ENCODE measurements around the gene ASMTL.
"Not testable (repeated sequence)": the region's sequence is repeated elsewhere in the genome, so short reads cannot be mapped to it uniquely, and the experiment has no call there.

Gene ASMTL

GRCh38 chrX:1430451-1430850 is 22.3 kb downstream of the ASMTL start:
- CTCF ChIA-PET = no interaction called here
- POLR2A ChIA-PET = no interaction called here
- TF ChIP-seq, protein P1, sequence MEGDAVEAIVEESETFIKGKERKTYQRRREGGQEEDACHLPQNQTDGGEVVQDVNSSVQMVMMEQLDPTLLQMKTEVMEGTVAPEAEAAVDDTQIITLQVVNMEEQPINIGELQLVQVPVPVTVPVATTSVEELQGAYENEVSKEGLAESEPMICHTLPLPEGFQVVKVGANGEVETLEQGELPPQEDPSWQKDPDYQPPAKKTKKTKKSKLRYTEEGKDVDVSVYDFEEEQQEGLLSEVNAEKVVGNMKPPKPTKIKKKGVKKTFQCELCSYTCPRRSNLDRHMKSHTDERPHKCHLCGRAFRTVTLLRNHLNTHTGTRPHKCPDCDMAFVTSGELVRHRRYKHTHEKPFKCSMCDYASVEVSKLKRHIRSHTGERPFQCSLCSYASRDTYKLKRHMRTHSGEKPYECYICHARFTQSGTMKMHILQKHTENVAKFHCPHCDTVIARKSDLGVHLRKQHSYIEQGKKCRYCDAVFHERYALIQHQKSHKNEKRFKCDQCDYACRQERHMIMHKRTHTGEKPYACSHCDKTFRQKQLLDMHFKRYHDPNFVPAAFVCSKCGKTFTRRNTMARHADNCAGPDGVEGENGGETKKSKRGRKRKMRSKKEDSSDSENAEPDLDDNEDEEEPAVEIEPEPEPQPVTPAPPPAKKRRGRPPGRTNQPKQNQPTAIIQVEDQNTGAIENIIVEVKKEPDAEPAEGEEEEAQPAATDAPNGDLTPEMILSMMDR (IDR thresholded peaks at IDR 0.05; ENCODE audit: insufficient read depth, low read length, missing control alignments) = no peak
- no peak overlapping the region for H3K4me3 ChIP-seq (ENCODE audit: low read depth, low read length)
- no peak for DNase-seq (ENCODE audit: low read depth, low spot score)

- DNase-seq (ENCODE audit: low read depth, low spot score) = no peak
- no peak overlapping the region for H3K4me3 ChIP-seq (ENCODE audit: low read depth, low read length)
- TF ChIP-seq, protein P1 (IDR thresholded peaks at IDR 0.05; ENCODE audit: insufficient read depth, low read length, missing control alignments) = no peak
- POLR2A ChIA-PET = no interaction called here
- CTCF ChIA-PET = no interaction called here
Measured at GRCh38 chrX:1427756-1428155, 25.0 kb downstream of the ASMTL start.

- H3K4me3 ChIP-seq (ENCODE audit: low read depth, low read length); DNase-seq (ENCODE audit: low read depth, low spot score); CTCF ChIA-PET; POLR2A ChIA-PET: not testable (repeated sequence)
Measured at GRCh38 chrX:1426321-1426720, 26.4 kb downstream of the ASMTL start.

DNA sequence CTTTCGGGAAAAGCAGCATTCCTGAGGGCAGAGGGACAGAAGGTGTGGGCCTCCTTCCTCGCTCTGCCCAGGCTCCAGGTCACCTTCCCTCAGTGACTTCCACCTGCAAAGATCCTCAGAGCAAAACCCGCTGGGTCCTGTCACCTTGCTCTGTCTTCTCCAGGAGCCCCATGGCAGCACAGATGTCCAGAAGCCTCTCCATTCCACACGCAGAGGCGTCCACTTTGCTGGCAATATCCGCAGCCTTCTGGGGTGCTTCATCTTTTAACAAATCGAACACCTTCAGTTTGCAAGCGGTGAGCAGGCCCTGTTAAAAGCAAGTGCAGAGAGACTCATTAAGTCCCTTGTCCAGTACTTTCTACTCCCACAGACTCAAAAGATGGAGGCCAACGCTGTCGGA is 27.3 kb downstream of the ASMTL start:
- ChIA-PET POLR2A (no interaction called here), CTCF (no interaction called here)
- DNase-seq (ENCODE audit: low read depth, low spot score) = no peak
- TF ChIP-seq, protein P1 (IDR thresholded peaks at IDR 0.05; ENCODE audit: insufficient read depth, low read length, missing control alignments) = no peak
- H3K4me3 ChIP-seq (ENCODE audit: low read depth, low read length) = no peak overlapping the region

DNA sequence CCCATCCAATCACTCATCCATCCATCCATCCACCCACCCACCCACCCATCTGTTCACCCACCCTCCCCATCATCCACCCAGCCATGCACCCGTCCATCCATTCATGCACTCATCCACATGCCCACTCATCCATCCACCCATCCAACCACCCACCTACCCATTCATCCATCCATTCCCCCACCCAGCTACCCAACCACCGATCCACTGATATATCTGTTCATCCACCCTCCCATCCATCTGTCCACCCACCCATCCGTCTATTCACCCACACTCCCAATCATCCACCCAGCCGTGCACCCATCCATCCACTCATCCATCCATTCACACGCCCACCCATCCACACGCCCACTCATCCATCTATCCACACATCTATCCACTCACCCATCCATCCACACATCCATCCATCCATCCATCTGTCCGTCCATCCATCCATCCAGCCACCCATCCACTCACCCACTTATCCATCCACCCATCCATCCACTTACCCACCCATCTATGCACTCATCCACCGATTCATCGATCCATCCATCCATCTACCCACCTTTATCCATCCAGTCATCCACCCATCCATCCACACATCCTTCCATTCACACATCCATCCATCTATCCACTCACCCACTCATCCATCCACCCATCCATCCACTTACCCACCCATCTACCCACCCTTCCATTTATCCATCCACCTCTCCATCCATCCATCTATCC is 28.4 kb downstream of the ASMTL start:
- CTCF ChIA-PET = no interaction called here

GRCh38 chrX:1423215-1423614 is 29.5 kb downstream of the ASMTL start:
- DNase-seq (ENCODE audit: low read depth, low spot score) = no peak

More for the DNA sequence above, 28.4 kb downstream of the ASMTL start:
- no peak overlapping the region for H3K4me3 ChIP-seq (ENCODE audit: low read depth, low read length)
- no peak for DNase-seq (ENCODE audit: low read depth, low spot score)
- TF ChIP-seq, protein P1 (IDR thresholded peaks at IDR 0.05; ENCODE audit: insufficient read depth, low read length, missing control alignments) = no peak
- POLR2A ChIA-PET = no interaction called here

DNA sequence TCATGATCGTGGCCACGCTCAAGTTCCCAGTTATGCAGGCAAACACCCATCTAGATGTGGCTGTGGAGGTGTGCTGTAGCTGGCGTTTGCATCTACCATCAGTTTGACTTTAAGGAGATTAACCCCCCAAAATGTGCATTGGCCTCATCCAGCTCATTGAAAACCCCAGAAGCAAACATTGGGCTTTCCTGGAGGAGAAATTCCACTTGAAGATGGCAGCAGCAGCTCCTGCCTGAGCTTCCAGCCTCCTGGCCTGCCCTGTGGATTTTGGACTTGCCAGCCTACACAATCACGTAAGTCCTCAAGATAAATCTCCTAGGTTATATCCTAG is 30.6 kb downstream of the ASMTL start:
- ChIA-PET POLR2A (no interaction called here), CTCF (no interaction called here)

More at GRCh38 chrX:1423215-1423614, 29.5 kb downstream of the ASMTL start:
- TF ChIP-seq, protein P1 (IDR thresholded peaks at IDR 0.05; ENCODE audit: insufficient read depth, low read length, missing control alignments) = no peak
- no peak overlapping the region for H3K4me3 ChIP-seq (ENCODE audit: low read depth, low read length)
- ChIA-PET POLR2A (no interaction called here), CTCF (no interaction called here)

More for the DNA sequence above, 30.6 kb downstream of the ASMTL start:
- no peak overlapping the region for H3K4me3 ChIP-seq (ENCODE audit: low read depth, low read length)
- TF ChIP-seq, protein P1 (IDR thresholded peaks at IDR 0.05; ENCODE audit: insufficient read depth, low read length, missing control alignments) = no peak
- no peak for DNase-seq (ENCODE audit: low read depth, low spot score)

Data from AG04449 (cell line).